GM18873 (cell line): ENCODE measurements around the gene MEGF10.

ENCODE experiments used
- ATAC-seq: cut with Tn5 transposase; IDR thresholded peaks from one replicate; pipeline ENCODE4 v1.9.1; 2021; ENCODE audit warnings: mild to moderate bottlenecking, moderate library complexity, moderate number of reproducible peaks; ENCODE audit not compliant: unreplicated experiment, low FRiP score

MEGF10 gene

GRCh38 chr5:127409246-127409917 is 118.8 kb downstream of the MEGF10 start:
- ATAC-seq, result no peak

GRCh38 chr5:127409921-127410675 is 119.5 kb downstream of the MEGF10 start:
- no peak for ATAC-seq

- ATAC-seq, result no peak
Measured at GRCh38 chr5:127410959-127411358, 120.4 kb downstream of the MEGF10 start.

GRCh38 chr5:127411381-127411780 is 120.8 kb downstream of the MEGF10 start:
- no peak for ATAC-seq

- no peak for ATAC-seq
Measured at GRCh38 chr5:127412698-127413097, 122.1 kb downstream of the MEGF10 start.

GRCh38 chr5:127415034-127415433 is 124.4 kb downstream of the MEGF10 start:
- no peak for ATAC-seq

GRCh38 chr5:127416906-127417305 is 126.3 kb downstream of the MEGF10 start:
- ATAC-seq, result no peak

GRCh38 chr5:127417528-127417927 is 126.9 kb downstream of the MEGF10 start:
- no peak for ATAC-seq

GRCh38 chr5:127418367-127418766 is 127.8 kb downstream of the MEGF10 start:
- no peak for ATAC-seq

GRCh38 chr5:127418974-127419682 is 128.5 kb downstream of the MEGF10 start:
- no peak for ATAC-seq

GRCh38 chr5:127419683-127420257 is 129.2 kb downstream of the MEGF10 start:
- ATAC-seq, result no peak

- ATAC-seq, result no peak
Measured at GRCh38 chr5:127420758-127421157, 130.2 kb downstream of the MEGF10 start.

- no peak for ATAC-seq
Measured at GRCh38 chr5:127421471-127421870, 130.9 kb downstream of the MEGF10 start.

GRCh38 chr5:127423173-127423798 is 132.7 kb downstream of the MEGF10 start:
- no peak for ATAC-seq

GRCh38 chr5:127425037-127425436 is 134.4 kb downstream of the MEGF10 start:
- ATAC-seq, result no peak

GRCh38 chr5:127425868-127426267 is 135.3 kb downstream of the MEGF10 start:
- no peak for ATAC-seq

- no peak for ATAC-seq
Measured at GRCh38 chr5:127426661-127427060, 136.1 kb downstream of the MEGF10 start.

GRCh38 chr5:127428276-127428675 is 137.7 kb downstream of the MEGF10 start:
- ATAC-seq, result no peak

- no peak for ATAC-seq
Measured at GRCh38 chr5:127428748-127429147, 138.2 kb downstream of the MEGF10 start.

- ATAC-seq, result no peak
Measured at GRCh38 chr5:127429928-127430327, 139.3 kb downstream of the MEGF10 start.

GRCh38 chr5:127430627-127431026 is 140.0 kb downstream of the MEGF10 start:
- no peak for ATAC-seq
